Liver (tissue), 9 donors: ENCODE data around the gene CHML. TPM values are rescaled to one million over a fixed set of nuclear protein-coding genes. Genes with fewer than 3 reads are reported as not detected.

Experiments used
- DNase-seq: peaks from one replicate; pipeline ENCODE4 v3.0.0-alpha.2; 2017; ENCODE audit warnings: low spot score
- H3K27ac ChIP-seq, 2 donors: one replicate each; pipeline ENCODE4 v1.7.0; 2013; ENCODE audit warnings: inconsistent platforms in 2 of 2, low read length in 2 of 2, control low read depth in 1 of 2, low read depth in 1 of 2, mild to moderate bottlenecking in 1 of 2
- H3K27me3 ChIP-seq, 4 donors: one replicate each; pipeline versions ENCODE4 v1.6.1 to v1.7.0; 2013; ENCODE audit warnings: low read length in 3 of 4, inconsistent platforms in 1 of 4, mild to moderate bottlenecking in 1 of 4, moderate library complexity in 1 of 4; ENCODE audit not compliant: control insufficient read depth in 4 of 4, insufficient read depth in 4 of 4
- H3K36me3 ChIP-seq, 4 donors: one replicate each; pipeline versions ENCODE4 v1.6.1 to v1.7.0; 2013; ENCODE audit warnings: low read length in 3 of 4, mild to moderate bottlenecking in 3 of 4, low read depth in 1 of 4, moderate library complexity in 1 of 4; ENCODE audit not compliant: control insufficient read depth in 4 of 4, insufficient read depth in 3 of 4
- H3K4me1 ChIP-seq, 4 donors: one replicate each; pipeline versions ENCODE4 v1.6.1 to v1.7.0; 2013; ENCODE audit warnings: low read length in 3 of 4, mild to moderate bottlenecking in 3 of 4, moderate library complexity in 1 of 4; ENCODE audit not compliant: control insufficient read depth in 4 of 4, insufficient read depth in 4 of 4
- H3K4me3 ChIP-seq, 3 donors: one replicate each; pipeline versions ENCODE4 v1.6.1 to v1.7.0; 2013; ENCODE audit warnings: low read length in 3 of 3, control low read depth in 1 of 3, low read depth in 1 of 3, mild to moderate bottlenecking in 1 of 3
- H3K9ac ChIP-seq, 2 donors: one replicate each; pipeline ENCODE4 v1.7.0; 2013; ENCODE audit warnings: low read length in 2 of 2, mild to moderate bottlenecking in 2 of 2, moderate library complexity in 2 of 2, control low read depth in 1 of 2, low read depth in 1 of 2
- H3K9me3 ChIP-seq, 4 donors: one replicate each; pipeline versions ENCODE4 v1.6.1 to v1.7.0; 2013; ENCODE audit warnings: low read length in 3 of 4; ENCODE audit not compliant: control insufficient read depth in 4 of 4
- ATF3 ChIP-seq: IDR thresholded peaks from 2 replicates; pipeline ENCODE4 v1.6.1; 2016; ENCODE audit warnings: antibody characterized with exemption
- CTCF ChIP-seq: fragments of 150-350 bp; IDR thresholded peaks from 2 replicates; pipeline ENCODE4 v1.5.1; 2017; ENCODE audit warnings: improper control_type of control experiment, low read depth, low read length; ENCODE audit not compliant: missing input control
- EGR1 ChIP-seq, 2 donors: IDR thresholded peaks; 2 replicates each; pipeline ENCODE4 v1.6.1; 2016 to 2018; ENCODE audit warnings: antibody characterized with exemption in 2 of 2, low read depth in 2 of 2
- FOXA1 ChIP-seq: IDR thresholded peaks from 2 replicates; pipeline ENCODE4 v1.6.1; 2016; ENCODE audit warnings: antibody characterized with exemption
- FOXA2 ChIP-seq: IDR thresholded peaks from 2 replicates; pipeline ENCODE4 v1.6.1; 2016; ENCODE audit warnings: antibody characterized with exemption
- GABPA ChIP-seq, 2 donors: IDR thresholded peaks in 1 of 2; conservative IDR thresholded peaks in 1 of 2; 2 replicates each; pipeline ENCODE4 v1.6.1; 2016; ENCODE audit warnings: antibody characterized with exemption in 2 of 2, mild to moderate bottlenecking in 1 of 2, moderate library complexity in 1 of 2
- HNF4A ChIP-seq, 2 donors: conservative IDR thresholded peaks; 2 replicates each; pipeline ENCODE4 v1.6.1; 2016; ENCODE audit warnings: antibody characterized with exemption in 2 of 2, mild to moderate bottlenecking in 2 of 2
- HNF4G ChIP-seq: IDR thresholded peaks from 2 replicates; pipeline ENCODE4 v1.6.1; 2016; ENCODE audit warnings: antibody characterized with exemption
- JUND ChIP-seq, 2 donors: IDR thresholded peaks; 2 replicates each; pipeline ENCODE4 v1.6.1; 2016; ENCODE audit warnings: antibody characterized with exemption in 2 of 2
- MAX ChIP-seq: IDR thresholded peaks from 2 replicates; pipeline ENCODE4 v1.6.1; 2016; ENCODE audit warnings: antibody characterized with exemption
- NR2F2 ChIP-seq: IDR thresholded peaks from 2 replicates; pipeline ENCODE4 v1.6.1; 2016; ENCODE audit warnings: antibody characterized with exemption
- RAD21 ChIP-seq, 2 donors: IDR thresholded peaks; 2 replicates each; pipeline ENCODE4 v1.6.1; 2016; ENCODE audit warnings: antibody characterized with exemption in 2 of 2, mild to moderate bottlenecking in 2 of 2
- REST ChIP-seq: IDR thresholded peaks from 2 replicates; pipeline ENCODE4 v1.6.1; 2016; ENCODE audit warnings: antibody characterized with exemption, mild to moderate bottlenecking
- RXRA ChIP-seq, 2 donors: IDR thresholded peaks; 2 replicates each; pipeline ENCODE4 v1.6.1; 2017 to 2018; ENCODE audit warnings: antibody characterized with exemption in 2 of 2, mild to moderate bottlenecking in 1 of 2
- SP1 ChIP-seq: IDR thresholded peaks from 2 replicates; pipeline ENCODE4 v1.6.1; 2018; ENCODE audit warnings: antibody characterized with exemption, mild to moderate bottlenecking
- TAF1 ChIP-seq: conservative IDR thresholded peaks from 2 replicates; pipeline ENCODE4 v1.6.1; 2016; ENCODE audit warnings: antibody characterized with exemption, mild to moderate bottlenecking
- YY1 ChIP-seq: IDR thresholded peaks from 2 replicates; pipeline ENCODE4 v1.6.1; 2016; ENCODE audit warnings: antibody characterized with exemption, mild to moderate bottlenecking
- ZBTB33 ChIP-seq: IDR thresholded peaks from 2 replicates; pipeline ENCODE4 v1.6.1; 2016; ENCODE audit warnings: antibody characterized with exemption
- WGBS: extraction: QIAGEN DNeasy Blood & Tissue Kit; methylation state at CpG from one replicate; pipeline ENCODE4 v1.1.7; 2013; 5-methylcytosine and 5-hydroxymethylcytosine counted together
- polyA plus RNA-seq, 2 donors: library from polyadenylated mRNA; stranded (reverse) in 1 of 2; unstranded in 1 of 2; fragments of 200-250 nt in 1 of 2; fragments of >200 nt in 1 of 2; fragmentation: Nextera tagmentation in 1 of 2; extraction: Ambion mirVana in 1 of 2; gene quantifications; one replicate each; pipeline versions ENCODE4 v1.2.1 to v1.2.3, GENCODE V29; 2013 to 2015
- total RNA-seq, 2 donors: library from RNA; depleted of rRNA; stranded (reverse); fragments of >200 nt; gene quantifications; one replicate each; pipeline ENCODE4 v1.2.3, GENCODE V29; 2014
- donor health status: healthy.
- donor health status: healthy.
- donor health status: healthy.
- donor health status: healthy.
- donor health status: healthy.

CHML gene
- total and polyA plus RNA-seq, 4 donors, result 0.53 to 8.1 (median 3.3) TPM

- H3K9me3 ChIP-seq, result no peaks in the 10 kb centered on the region
- no peaks in the 10 kb centered on the region for H3K27me3 ChIP-seq
- no peak for DNase-seq
- no peaks in the 10 kb centered on the region for H3K4me1 ChIP-seq
- no peak overlapping the region for H3K9ac ChIP-seq
- TF ChIP-seq TAF1, result no peak
- no peak for TF ChIP-seq RAD21 (IDR thresholded peaks at IDR 0.05)
- no peak for TF ChIP-seq REST
- TF ChIP-seq MAX, result no peak
- no peak for TF ChIP-seq JUND (IDR thresholded peaks at IDR 0.05)
- no peak for TF ChIP-seq FOXA2
- no peak for TF ChIP-seq NR2F2
- no peak for TF ChIP-seq GABPA (IDR thresholded peaks at IDR 0.05 in 1 of 2, conservative IDR thresholded peaks at IDR 0.05 in 1 of 2)
- no peak for TF ChIP-seq CTCF
- no peak for TF ChIP-seq HNF4A (conservative IDR thresholded peaks at IDR 0.05)
- TF ChIP-seq ZBTB33, result no peak
- no peak for TF ChIP-seq FOXA1
- H3K36me3 ChIP-seq, result peaks cover 0 to 8% (median 0%) of the 10 kb centered on the region in 4 donors
- no peak overlapping the region for H3K4me3 ChIP-seq
- H3K27ac ChIP-seq, result no peak overlapping the region
- 72% methylated on average over 3 of the region's 3 CpGs for WGBS
Observed at GRCh38 chr1:241603731-241604245, 36.4 kb downstream of the CHML start.

- Histone ChIP-seq H3K36me3 (peaks cover 0 to 11% (median 3%) of the 10 kb centered on the region in 4 donors), H3K4me1 (no peaks in the 10 kb centered on the region), H3K4me3 (no peak overlapping the region), H3K27me3 (no peaks in the 10 kb centered on the region), H3K9me3 (no peaks in the 10 kb centered on the region), H3K27ac (no peak overlapping the region), H3K9ac (no peak overlapping the region)
- 77% methylated on average over 2 of the region's 2 CpGs for whole genome bisulfite sequencing
- DNase-seq, result no peak
- TF ChIP-seq JUND (IDR thresholded peaks at IDR 0.05) (no peak), HNF4G (no peak), TAF1 (no peak), MAX (no peak), FOXA2 (no peak), REST (no peak), GABPA (IDR thresholded peaks at IDR 0.05 in 1 of 2, conservative IDR thresholded peaks at IDR 0.05 in 1 of 2) (no peak), ATF3 (no peak), ZBTB33 (no peak), HNF4A (conservative IDR thresholded peaks at IDR 0.05) (no peak), RAD21 (IDR thresholded peaks at IDR 0.05) (no peak), NR2F2 (no peak), RXRA (IDR thresholded peaks at IDR 0.05) (no peak), SP1 (no peak), YY1 (no peak), EGR1 (IDR thresholded peaks at IDR 0.05; ENCODE audit: low read depth in 2 of 2) (no peak)
Observed at GRCh38 chr1:241600496-241600901, 39.7 kb downstream of the CHML start.
